HG03575 (cell line): ENCODE measurements around the gene CABLES2.

Experiments
- ATAC-seq: cut with Tn5 transposase; IDR thresholded peaks from one replicate; pipeline ENCODE4 v1.9.1; 2021; ENCODE audit not compliant: unreplicated experiment, insufficient number of reproducible peaks, low FRiP score; ENCODE audit errors: extremely low read depth

Gene CABLES2

DNA sequence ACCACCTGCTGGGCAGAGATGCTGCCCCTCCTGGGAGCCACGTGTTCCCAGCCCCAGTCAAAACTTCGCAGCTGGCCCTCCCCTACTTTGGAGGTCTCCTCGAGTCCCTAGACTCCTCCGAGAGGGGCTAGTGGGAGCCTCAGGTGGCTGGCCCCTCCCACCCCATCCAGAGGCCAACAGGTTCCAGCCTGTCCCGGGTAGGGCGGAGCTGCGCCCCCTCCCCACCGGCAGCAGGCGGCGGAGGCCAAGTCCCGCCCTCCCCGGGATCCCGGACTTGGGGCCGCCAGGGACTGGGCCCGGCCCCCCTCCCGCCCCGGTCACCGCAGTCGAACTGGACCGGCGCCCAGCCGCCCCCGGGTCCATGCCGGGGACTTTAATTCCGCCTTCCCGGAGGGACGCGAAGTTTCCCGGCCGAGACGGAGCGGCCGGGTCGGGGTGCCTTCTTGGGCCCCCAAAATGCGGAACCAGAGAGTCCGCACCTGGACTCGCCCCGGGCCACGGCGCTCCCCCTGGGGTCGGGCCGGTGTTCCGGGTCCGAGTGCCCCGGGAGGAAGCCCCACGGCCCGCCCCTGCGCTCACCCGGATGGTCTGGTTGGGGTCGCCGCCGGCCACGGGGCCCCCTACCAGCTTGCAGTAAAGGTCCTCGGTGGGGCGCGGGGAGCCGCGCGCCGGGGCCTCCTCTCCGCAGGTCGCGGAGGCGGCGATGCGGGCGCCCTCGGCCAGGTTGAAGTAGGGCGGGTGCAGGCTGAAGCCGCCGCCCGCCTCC, 40.5 kb downstream of the CABLES2 start:
- no peak for ATAC-seq

DNA sequence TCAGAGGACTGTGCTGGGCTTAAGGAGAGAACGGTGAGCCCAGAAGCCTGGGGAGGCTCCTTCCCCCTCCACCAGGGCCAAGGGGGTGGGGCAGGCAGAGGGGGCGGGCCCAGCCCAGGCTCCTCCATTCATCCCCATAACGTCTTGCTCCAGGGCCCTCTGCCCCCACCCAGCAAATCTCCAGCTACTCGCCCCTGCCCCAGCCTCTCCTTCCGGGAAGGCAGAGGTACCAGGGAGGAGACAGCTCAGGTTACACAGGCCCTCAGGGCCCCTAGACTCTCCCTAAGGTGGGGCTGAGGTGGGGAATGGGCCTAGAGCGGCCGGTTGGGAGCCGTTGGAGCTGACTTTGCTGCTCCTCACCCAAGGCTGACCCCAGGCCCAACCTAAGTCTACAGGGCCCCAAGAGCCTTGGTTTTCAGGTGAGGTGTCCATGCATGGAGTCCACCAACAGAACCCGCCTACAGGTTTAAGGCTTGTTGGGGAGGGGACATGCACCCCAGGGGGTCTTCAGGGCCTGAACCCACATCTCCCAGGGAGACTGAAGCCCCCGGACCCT, 41.2 kb downstream of the CABLES2 start:
- ATAC-seq = no peak

DNA sequence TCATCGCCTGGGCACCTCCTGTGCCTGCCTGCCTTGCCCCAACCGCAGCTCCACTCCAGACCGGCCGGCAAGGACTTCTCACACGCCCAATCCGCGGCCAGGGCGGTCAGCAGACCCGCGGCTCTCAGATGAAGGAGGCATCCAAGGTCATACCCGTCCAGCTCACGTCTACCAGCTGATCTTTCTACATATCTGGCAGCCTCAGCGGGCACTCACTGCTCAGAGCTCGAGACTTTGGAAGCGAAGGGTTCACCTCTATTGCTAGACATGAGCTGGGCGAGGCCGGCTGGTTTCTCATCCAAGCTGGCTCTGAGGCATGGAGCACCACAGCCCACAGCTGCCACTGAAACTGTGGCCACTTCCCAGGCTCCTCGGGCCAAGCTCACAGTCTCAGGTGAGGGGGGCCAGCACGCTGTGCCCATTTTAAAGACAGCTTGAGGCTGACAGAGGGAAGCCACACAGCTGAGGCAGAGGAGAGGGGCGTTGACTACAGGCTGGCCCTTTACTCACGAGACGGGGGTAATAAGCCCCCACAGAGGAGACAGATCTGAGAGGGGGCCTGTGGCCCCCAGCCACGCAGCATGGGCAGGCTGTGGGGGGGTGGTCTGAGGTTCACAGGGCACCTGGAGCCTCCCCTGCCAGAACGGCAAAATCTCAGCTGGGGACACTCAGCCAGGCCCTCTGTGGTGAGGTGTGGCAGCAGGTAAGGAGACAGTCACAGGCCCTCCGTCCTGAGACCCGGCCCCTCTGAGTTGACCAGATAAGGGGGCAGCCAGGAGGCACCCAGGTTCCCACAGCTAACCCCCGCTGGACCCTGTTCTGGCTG, 42.0 kb downstream of the CABLES2 start:
- no peak for ATAC-seq

DNA sequence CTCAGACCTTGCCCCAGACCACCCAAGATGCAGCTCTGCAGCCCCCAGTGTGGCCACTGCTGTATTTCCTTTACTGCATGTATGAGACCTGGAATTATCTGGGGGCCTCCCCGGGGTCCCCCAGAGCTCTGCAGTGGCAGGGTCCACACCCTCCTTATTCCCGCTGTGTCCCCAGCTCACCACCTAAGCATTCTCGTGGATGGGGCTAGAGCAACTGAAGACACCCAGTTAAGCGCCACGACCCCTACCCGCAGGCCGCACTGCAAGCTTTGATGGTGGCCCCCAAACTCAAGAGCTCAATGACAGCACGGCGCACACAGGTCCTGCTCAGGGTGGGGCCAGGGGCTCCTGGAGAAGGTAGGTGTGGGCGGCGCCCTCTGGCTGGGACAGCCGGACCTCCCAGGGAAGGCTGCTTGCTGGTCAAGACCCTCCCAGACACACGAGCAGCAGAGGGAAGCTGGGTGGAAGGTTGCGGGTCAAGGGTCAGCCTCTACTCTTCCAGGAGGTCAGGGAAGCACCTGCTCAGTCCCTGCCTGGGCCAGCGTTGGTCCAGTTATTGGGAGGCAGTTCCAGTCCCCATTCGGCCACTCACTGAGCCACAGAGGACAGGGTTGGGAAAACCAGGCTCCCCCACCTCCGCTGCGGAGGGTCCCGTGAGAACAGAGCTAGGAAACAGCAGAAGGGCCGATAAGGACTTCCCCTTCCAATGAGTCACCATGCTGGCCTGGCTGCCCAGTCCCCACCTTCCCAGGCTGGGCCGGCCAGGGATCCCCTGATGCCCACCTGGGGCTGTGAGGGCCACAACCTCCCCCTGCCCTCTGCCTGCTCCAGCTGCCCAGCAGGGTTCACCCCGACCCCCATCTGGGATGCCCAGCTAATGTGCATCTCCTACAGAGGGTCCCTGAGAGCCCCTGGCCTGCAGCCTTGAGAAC, 42.9 kb downstream of the CABLES2 start:
- ATAC-seq = no peak

- ATAC-seq = no peak
Measured at GRCh38 chr20:62362991-62363919, 43.8 kb downstream of the CABLES2 start.

DNA sequence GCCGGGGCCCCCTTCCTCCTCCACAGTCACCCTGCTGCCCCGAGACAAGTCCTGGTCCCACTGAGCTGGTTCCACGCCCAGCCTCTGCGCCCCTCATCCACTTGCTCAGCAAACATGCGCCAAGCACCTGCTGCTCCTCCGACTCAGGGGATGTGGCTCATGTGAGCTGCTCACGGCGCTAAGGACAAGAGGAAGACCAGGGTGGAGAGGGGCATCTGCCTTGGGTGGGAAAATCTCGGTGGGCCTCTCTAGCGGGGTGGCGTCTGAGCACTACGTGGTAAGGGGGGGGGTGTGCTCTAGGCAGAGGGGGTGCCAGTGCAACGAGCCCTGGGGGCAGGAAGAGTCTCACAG, 44.5 kb downstream of the CABLES2 start:
- no peak for ATAC-seq

DNA sequence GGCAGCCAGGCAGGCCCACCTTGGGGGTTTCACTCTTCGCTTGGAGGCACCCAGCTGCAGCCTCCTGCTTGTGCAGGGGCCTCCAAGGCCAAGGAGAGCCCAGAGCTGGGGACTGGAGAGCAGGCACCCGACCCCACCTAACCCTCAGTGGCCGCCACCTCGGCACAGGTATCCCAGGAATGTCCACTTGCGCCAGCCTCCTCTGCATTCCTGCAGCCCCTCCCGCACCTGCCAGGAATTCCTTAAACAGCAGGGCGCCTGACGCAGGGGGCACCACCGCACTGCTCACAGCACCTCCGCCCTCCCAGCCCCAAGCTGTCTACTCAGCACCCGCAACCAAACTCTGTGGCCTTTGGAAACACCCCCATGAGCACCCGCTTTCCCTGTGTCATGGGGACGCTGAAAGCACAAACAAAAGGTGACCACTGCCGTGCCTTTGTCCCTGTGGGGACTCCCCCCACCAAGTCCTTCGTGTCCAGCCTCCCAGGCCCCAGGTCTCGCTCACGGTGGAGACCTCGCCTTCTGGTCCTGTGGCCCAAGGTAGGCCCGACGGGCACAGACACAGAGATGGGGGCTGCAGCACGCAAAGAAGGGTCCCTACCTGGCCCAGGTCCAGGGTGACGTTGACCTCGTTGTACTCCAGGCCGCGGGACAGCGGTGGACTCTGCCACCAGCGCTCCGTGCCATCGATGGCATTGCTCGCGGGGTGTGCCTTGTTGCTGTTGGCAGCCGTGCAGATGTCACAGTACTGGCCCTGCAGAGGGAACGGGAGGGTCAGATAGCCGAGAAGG, 45.1 kb downstream of the CABLES2 start:
- no peak for ATAC-seq

GRCh38 chr20:62360854-62361798, 46.0 kb downstream of the CABLES2 start:
- no peak for ATAC-seq

DNA sequence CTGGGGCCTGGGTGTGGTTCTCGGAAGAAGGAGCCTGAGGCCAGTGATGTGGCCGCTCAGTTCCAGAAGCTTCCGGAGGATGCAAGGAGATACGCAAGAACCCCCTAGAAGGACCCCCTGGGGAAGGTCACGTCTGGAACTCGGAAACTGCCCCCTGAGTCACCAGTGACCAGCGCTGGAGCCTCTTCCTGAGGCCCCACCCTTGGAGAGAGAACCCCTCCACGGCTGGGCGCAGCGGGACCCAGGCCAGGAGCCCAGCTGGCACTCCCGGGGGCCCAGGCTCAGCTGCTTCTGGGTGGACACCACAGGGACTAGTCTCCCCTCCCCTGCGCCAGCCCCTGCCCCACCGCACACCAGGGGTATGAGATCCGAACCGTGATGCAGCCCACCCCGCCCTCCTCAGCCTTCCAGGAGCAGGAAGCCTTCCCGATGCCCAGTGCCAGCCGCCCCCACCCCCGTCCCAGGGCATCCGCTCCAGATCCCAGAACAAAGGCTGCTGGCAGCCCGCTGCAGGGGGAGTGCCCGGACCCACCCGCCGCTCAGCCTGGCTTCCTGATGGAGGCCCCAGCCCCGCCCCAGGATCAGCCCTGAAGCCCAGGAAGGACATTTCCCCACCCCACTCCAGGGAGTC, 47.5 kb downstream of the CABLES2 start:
- ATAC-seq = no peak

GRCh38 chr20:62359043-62359490, 48.0 kb downstream of the CABLES2 start:
- no peak for ATAC-seq

DNA sequence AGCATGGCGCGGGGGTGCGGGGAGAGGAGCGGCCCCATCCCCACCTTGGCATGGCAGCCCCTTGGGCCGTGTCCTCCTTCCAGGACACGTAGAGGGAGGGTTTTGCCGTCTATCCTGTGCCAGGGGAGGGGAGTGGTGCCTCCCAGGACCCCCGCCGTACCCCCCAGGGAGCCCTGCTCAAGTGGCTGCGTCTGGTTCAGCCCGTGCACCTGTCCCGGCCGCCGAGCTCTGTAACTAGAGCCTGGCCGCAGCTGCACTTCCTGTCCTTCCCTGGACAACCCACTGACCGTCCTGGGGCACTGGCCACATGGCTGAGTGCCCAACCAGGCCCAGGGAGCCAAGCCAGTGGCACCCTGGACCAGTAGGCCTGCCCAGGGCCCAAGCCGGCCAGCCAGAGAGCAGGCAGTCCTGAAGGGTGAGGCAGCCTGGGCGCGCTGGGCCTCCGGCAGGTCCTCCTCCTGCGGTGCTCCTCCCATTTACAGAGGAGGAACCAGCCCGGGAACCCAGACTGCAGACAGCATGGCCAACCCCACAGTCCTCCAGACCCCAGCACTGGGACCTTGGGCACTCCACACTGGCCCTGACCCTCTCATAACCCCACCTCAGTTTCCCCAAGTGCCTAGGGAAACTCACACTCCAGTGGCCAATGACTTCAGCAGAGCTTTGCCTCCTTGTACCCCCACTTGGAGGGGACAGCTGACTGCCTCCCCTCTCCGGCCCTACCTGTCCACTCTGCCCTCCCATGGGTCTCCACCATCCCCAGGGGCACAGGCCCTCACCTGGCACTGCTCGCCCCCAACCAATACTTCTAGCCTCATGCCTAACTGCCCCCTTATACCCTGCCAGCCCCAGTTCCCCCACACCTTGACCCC, 48.7 kb downstream of the CABLES2 start:
- no peak for ATAC-seq

- no peak for ATAC-seq
Measured at GRCh38 chr20:62357681-62358080, 49.4 kb downstream of the CABLES2 start.

- no peak for ATAC-seq
Measured at GRCh38 chr20:62357187-62357667, 49.9 kb downstream of the CABLES2 start.

GRCh38 chr20:62356589-62357186, 50.4 kb downstream of the CABLES2 start:
- no peak for ATAC-seq
